GM10847 (cell line): Measurements from ENCODE around the gene LRRC74B.

ENCODE experiments used
- POLR2A ChIP-seq: IDR thresholded peaks from 2 replicates; pipeline ENCODE4 v1.6.1; 2011; ENCODE audit not compliant: insufficient read length; ENCODE audit errors: extremely low read depth

LRRC74B gene

GRCh38 chr22:21045585-21046294 lies at the start of gene LRRC74B:
TSS of gene LRRC74B (plus strand) at chr22:21045946. CDS start at chr22:21045987, 41 bp downstream.
- TF ChIP-seq POLR2A, result no peak

- TF ChIP-seq POLR2A, result no peak
These were observed 49.7 kb upstream of the LRRC74B start for GRCh38 chr22:20996031-20996410.

- TF ChIP-seq POLR2A, result no peak
These were observed 48.9 kb upstream of the LRRC74B start for GRCh38 chr22:20996598-20997535.

- TF ChIP-seq POLR2A, result no peak
These were observed 48.0 kb upstream of the LRRC74B start for GRCh38 chr22:20997536-20998257.

- TF ChIP-seq POLR2A, result no peak
These were observed 47.1 kb upstream of the LRRC74B start for GRCh38 chr22:20998411-20999336.

- no peak for TF ChIP-seq POLR2A
These were observed 46.2 kb upstream of the LRRC74B start for GRCh38 chr22:20999350-21000206.

GRCh38 chr22:21000207-21000986 lies 45.3 kb upstream of the LRRC74B start:
- no peak for TF ChIP-seq POLR2A

- TF ChIP-seq POLR2A, result no peak
These were observed 44.7 kb upstream of the LRRC74B start for GRCh38 chr22:21000987-21001600.

GRCh38 chr22:21001601-21002325 lies 44.0 kb upstream of the LRRC74B start, which contains the start of gene THAP7:
TSS of gene THAP7 (minus strand) at chr22:21002118. CDS start at chr22:21001911, 207 bp downstream.
- TF ChIP-seq POLR2A, result peak; percentile 95

GRCh38 chr22:21003782-21004181 lies 42.0 kb upstream of the LRRC74B start:
- no peak for TF ChIP-seq POLR2A

- no peak for TF ChIP-seq POLR2A
These were observed 35.9 kb upstream of the LRRC74B start for GRCh38 chr22:21009638-21010425.
